ENCODE results near the gene KCNK6. TPM values are rescaled to one million over a fixed set of nuclear protein-coding genes. Genes with fewer than 3 reads are reported as not detected.

Gene KCNK6
- polyA plus RNA-seq, 1 donor (not counting 4 experiments of a cell fraction or from before 2014, with no cell fraction given), result 23.9 TPM

- Histone ChIP-seq H2AFZ (ENCODE audit: control insufficient read depth, low read length) (no peak overlapping the region), H4K20me1 (ENCODE audit: control insufficient read depth, extremely low read depth, insufficient read depth, low read length) (no peaks in the 10 kb centered on the region), H3K27ac (ENCODE audit: control insufficient read depth, insufficient read depth, low read length) (no peak overlapping the region), H3K36me3 (ENCODE audit: control insufficient read depth in 2 of 2, extremely low read depth in 1 of 2, insufficient read depth in 2 of 2, low read length in 2 of 2) (peaks cover 5 to 6% of the 10 kb centered on the region in 2 experiments), H3K79me2 (ENCODE audit: control insufficient read depth, insufficient read depth, low read length) (peaks cover 6% of the 10 kb centered on the region), H3K4me3 (ENCODE audit: control insufficient read depth in 2 of 3, extremely low read depth in 1 of 3, insufficient read depth in 2 of 3, low read depth in 1 of 3, low read length in 3 of 3) (no peak overlapping the region), H3K9me1 (ENCODE audit: control insufficient read depth, extremely low read depth, insufficient read depth, low read length) (no peaks in the 10 kb centered on the region), H3K9ac (ENCODE audit: control insufficient read depth, extremely low read depth, insufficient read depth, low read length) (no peak overlapping the region), H3K27me3 (ENCODE audit: control insufficient read depth, extremely low read depth, insufficient read depth, low read length) (no peaks in the 10 kb centered on the region), H3K4me1 (ENCODE audit: control insufficient read depth, extremely low read depth, insufficient read depth, low read length) (peaks cover 53% of the 10 kb centered on the region), H3K4me2 (ENCODE audit: control insufficient read depth, extremely low read depth, insufficient read depth, low read depth, low read length) (no peak overlapping the region), H3K9me3 (ENCODE audit: control insufficient read depth, low read depth, low read length) (no peaks in the 10 kb centered on the region)
- dilution Hi-C loops (cut with MboI; ENCODE audit: extremely low pct_ligation_motif_present, low sequenced_read_pairs), result no loop called here
- DNase-seq (ENCODE audit: low read depth, low spot score) (no peak), FAIRE-seq (peak; percentile 44)
- no peak for TF ChIP-seq EZH2 (IDR thresholded peaks at IDR 0.05; ENCODE audit: low read length)
- TF ChIP-seq CTCF (optimal IDR thresholded peaks at IDR 0.05 in 1 of 3, IDR thresholded peaks at IDR 0.05 in 1 of 3, conservative IDR thresholded peaks at IDR 0.05 in 1 of 3; ENCODE audit: extremely low read depth in 1 of 3, insufficient read depth in 2 of 3, low read length in 3 of 3), result no peak
These were observed 20.6 kb upstream of the KCNK6 start for GRCh38 chr19:38298821-38299680.

GRCh38 chr19:38303517-38304351 is 15.9 kb upstream of the KCNK6 start, which contains the start of gene C19orf33:
Gene C19orf33 (plus strand): TSS chr19:38304251. CDS start chr19:38304262, 11 bp downstream.
- FAIRE-seq, result peak; percentile 89
- Histone ChIP-seq H3K4me2 (ENCODE audit: control insufficient read depth, extremely low read depth, insufficient read depth, low read depth, low read length) (peak within 1 kb of the TSS; percentile 100), H3K27me3 (ENCODE audit: control insufficient read depth, extremely low read depth, insufficient read depth, low read length) (no peaks in the 10 kb centered on the region), H3K36me3 (ENCODE audit: control insufficient read depth in 2 of 2, extremely low read depth in 1 of 2, insufficient read depth in 2 of 2, low read length in 2 of 2) (peaks cover 6 to 26% of the 10 kb centered on the region in 2 experiments), H3K9me1 (ENCODE audit: control insufficient read depth, extremely low read depth, insufficient read depth, low read length) (no peaks in the 10 kb centered on the region), H2AFZ (ENCODE audit: control insufficient read depth, low read length) (no peak within 1 kb of the TSS), H3K4me3 (ENCODE audit: control insufficient read depth in 2 of 3, extremely low read depth in 1 of 3, insufficient read depth in 2 of 3, low read depth in 1 of 3, low read length in 3 of 3) (peak within 1 kb of the TSS; percentile 64 to 92 (median 90)), H4K20me1 (ENCODE audit: control insufficient read depth, extremely low read depth, insufficient read depth, low read length) (no peaks in the 10 kb centered on the region), H3K9ac (ENCODE audit: control insufficient read depth, extremely low read depth, insufficient read depth, low read length) (peak within 1 kb of the TSS; percentile 98), H3K27ac (ENCODE audit: control insufficient read depth, insufficient read depth, low read length) (peak within 1 kb of the TSS; percentile 98), H3K79me2 (ENCODE audit: control insufficient read depth, insufficient read depth, low read length) (peaks cover 22% of the 10 kb centered on the region), H3K4me1 (ENCODE audit: control insufficient read depth, extremely low read depth, insufficient read depth, low read length) (peaks cover 40% of the 10 kb centered on the region), H3K9me3 (ENCODE audit: control insufficient read depth, low read depth, low read length) (no peaks in the 10 kb centered on the region)
- dilution Hi-C loops (cut with MboI; ENCODE audit: extremely low pct_ligation_motif_present, low sequenced_read_pairs), result no loop called here
- TF ChIP-seq CTCF (optimal IDR thresholded peaks at IDR 0.05 in 1 of 3, IDR thresholded peaks at IDR 0.05 in 1 of 3, conservative IDR thresholded peaks at IDR 0.05 in 1 of 3; ENCODE audit: extremely low read depth in 1 of 3, insufficient read depth in 2 of 3, low read length in 3 of 3) (no peak), EZH2 (IDR thresholded peaks at IDR 0.05; ENCODE audit: low read length) (no peak)
- DNase-seq (ENCODE audit: low read depth, low spot score), result peak; percentile 91
